NCI-H146 treated with DMSO at 0.1 percent for 48 hours (cell line): Measurements from ENCODE around the gene PSD4.

Experiments used
- DNase-seq: peaks from one replicate; lab custom pipeline; 2025; ENCODE audit not compliant: unreplicated experiment; lab: John Stamatoyannopoulos, UW

The PSD4 gene

GRCh38 chr2:113141451-113141850 lies 32.3 kb upstream of the PSD4 start:
- no peak for DNase-seq

DNA sequence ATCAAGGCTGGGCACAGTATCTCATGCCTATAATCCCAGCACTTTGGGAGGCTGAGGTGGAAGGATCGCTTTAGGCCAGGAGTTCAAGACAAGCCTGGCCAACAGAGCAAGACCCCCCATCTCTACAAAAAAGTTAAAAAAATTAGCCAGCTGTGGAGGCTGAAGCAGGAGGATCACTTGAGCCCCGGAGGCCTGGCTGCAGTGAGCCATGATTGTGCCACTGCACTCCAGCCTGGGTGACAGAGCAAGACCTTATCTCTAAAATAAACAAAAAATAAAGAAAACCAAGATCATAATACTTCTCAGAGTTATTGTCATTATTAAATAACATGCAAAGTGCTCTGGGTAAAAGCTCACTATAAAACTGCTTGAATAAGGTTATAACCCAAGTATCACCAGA lies 31.5 kb upstream of the PSD4 start:
- DNase-seq = no peak

- no peak for DNase-seq
Measured at GRCh38 chr2:113144259-113144658, 29.5 kb upstream of the PSD4 start.

DNA sequence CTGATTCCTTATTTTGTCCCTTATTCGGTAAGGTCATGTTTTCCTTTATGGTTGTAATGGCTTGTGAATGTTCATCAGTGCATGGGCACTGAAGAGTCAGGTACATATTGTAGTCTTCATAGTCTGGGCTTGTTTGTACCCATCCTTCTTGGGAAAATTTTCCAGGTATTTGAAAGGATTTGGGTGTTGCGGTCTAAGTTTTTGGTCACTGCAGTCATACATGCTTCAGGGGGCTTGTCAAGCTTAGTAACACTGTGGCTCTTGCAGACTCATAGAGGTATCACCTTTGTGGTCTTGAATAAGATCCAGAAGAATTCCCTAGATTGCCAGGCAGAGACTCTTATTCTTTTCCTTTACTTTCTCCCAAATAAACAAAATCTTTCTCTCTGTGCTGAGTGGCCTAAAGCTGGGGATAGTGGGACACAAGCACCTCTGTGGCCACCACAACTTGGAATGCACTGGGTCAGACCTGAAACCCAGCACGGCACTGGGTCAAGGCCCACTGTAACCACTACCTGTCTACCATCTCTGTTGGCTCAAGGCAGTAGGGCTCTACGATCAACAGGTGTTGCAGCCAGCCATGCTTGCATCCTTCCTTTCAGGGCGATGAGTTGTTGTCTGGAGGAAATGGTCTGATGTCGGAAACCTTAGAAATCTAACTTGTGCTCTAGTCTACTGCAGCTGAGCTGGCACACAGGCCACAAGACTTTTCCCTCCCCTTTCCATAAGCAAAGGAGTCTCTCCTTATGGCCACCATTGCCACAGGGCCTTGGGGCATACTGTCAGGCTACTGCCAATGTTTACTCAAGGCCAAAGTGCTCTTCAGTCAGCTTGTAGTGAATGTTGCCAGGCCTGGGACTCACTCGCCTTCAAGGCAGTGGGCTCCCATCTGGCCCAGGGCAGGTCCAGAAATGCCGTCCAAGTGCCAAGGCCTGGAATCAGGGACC lies 24.9 kb upstream of the PSD4 start:
- DNase-seq = no peak

DNA sequence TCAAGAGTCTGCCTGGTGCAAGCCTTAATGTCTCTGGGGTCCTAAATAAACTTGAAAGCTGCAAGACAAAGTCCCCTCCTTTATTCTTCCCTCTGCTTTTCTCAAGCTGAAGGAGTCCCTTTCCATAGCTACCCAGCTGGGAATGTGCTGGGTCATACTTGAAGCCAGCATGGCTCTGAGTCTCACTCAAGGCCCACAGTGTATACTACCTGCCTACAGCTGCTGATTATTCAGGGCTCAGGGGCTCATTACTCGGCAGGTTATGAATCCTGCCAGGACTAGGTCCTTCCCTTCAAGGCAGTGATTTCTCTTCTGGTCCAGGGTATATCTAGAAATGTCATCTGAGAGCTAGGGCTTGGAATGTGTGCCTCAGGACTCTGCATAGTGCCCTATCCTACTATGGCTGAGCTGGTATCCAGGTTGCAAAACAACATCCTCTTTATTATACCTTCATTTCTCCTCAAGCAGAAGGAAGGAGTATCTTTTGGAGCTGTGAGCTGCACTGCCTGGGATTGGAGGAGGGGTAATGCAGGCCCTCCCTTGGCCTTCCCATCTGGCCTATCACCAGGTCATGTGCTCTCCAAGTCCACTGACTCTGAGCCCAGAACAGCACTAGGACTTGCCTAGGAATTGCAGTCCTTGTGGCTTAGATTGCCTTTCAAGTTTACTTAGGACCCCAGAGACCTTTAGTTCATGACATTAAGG lies 24.1 kb upstream of the PSD4 start:
- no peak for DNase-seq

DNA sequence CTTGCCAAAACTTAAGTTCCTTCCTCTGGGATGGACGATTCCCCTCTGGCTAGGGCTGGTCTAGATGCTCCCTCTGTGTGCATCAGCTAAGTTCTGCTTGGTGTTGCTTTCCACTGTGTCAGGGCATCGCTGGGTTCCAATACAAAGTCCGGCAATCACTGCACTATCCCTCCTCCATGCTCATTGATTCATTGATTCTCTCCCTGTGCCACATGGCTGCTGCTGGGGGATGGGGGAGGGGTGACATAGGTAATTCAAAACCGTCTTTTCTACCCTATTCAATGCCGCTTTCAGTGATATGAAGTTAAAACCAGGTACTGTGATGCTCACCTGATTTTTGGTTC lies 23.5 kb upstream of the PSD4 start:
- no peak for DNase-seq

DNA sequence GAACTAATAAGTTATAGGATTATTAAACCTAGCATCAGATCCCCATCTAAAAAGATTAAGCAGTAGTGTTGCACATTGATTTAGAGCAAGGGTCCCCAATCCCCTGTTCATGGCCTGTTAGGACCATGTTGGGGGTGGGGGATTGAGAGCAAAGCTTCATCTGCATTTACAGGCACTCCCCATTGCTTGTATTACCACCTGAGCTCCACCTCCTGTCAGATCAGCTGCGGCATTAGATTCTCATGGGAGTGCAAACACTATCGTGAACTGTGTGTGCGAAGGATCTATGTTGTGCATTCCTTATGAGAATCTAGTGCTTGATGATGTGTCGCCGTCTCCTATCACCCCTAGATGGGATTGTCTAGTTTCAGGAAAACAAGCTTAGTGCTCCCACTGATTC lies 18.4 kb upstream of the PSD4 start:
- DNase-seq = no peak

DNA sequence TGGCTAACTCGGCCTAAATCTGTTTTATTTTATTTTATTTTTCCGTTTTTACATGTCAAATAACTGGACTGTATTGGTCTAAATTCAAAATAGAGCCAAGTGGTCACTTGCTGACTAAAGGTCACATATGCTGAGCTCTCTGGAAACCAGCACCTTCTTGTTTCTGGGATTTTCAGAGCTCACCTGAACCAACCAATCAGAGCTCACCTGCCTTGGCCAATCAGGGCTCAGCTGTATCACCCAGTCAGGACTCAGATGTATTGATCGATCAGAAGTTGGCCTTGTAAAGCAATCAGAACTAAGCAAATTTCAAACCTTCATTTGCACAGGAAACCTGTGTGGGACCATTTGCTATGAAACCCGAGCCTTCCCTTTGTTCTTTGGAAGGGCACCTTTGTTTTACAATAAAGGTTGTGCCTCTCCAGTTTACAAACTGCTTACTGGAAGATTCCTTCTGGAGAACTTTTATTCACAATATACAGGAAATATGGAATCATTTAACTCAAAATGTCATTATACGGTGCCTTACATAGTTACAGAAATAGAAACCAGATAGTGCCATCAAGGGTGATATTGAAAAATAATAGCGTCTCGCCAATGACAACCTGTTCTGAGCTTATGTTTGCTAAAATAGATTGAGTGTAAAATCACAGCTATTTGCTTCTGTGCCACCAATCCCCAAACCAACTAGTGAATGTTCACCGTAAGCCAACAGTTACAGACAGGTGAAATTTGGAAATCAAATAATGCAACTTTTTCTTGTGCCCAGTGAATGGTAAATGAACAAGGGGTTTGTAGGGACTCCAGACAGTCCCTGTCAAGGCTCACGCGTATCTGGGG lies 17.3 kb upstream of the PSD4 start:
- peak; percentile 39 for DNase-seq

GRCh38 chr2:113157118-113157896 lies 16.5 kb upstream of the PSD4 start:
- peak; percentile 12 for DNase-seq

DNA sequence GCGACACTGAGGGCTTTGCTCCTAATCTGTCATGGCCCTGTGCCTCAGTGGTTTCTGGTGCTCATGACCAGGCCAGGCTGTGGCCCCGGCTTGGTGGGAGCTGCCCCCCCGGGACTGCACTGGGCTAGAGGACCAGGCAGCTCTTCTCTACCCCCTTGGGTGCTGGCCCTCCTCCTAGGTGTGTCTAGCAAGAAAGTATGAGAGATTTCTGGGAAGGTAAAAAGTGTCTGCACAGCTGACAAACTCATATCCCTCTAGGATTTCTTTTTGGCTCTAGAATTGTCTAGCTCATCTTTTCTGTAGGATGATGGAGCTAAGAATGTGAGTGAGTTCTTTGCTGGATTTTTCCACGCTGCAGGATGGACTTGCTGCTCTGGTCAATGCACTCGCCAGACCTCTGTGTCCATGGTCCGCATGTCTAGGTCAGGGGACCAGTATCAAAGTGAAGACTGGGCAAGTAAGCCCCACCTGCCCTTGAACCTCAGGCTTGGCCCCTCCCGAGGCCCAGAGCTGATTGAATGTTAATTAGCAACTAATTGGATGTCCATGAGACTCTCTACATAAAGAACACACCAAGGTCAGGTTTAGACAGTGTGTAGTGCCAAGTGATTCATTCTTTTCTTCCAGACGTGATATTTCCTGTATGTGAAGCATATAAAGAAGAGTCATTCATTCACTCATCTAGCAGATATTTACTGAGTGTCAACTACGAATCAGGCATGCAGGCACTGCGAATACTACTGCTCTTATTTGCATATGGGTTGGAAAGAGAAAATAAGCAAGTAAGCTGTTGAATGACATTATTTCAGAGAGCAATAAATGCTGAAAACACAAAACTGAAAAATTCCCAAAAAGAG lies 15.6 kb upstream of the PSD4 start:
- no peak for DNase-seq

DNA sequence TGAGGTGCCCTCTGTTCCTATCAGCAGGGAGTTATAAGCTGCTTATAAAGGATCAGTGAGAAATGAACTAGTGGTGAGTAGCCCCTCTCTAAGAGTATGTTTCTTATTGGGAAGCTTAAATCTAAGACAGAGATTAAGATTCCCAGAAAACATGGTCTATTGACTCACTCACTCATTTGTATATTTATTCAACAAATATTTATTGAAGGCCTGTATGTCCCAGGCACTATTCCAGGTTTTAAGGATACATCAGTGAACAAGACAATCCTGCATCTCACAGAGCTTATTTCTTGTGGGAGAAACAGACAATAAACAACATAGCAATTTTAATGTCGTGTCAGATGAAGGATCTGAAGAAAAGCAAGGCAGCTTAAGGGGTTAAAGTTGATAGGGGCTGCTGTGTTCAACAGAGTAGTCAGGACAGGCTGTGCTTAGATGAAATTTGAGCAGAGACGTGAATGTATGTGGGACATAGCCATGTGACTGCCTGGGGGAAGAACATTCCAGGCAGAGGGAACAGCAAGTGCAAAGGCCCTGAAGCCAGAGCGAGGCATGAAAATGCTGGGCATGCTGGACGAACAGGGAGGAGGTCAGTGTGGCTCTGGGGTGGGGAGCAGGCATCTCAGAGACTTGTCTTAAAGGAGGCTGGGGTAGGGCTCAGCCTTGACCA lies 14.8 kb upstream of the PSD4 start:
- DNase-seq = no peak

GRCh38 chr2:113160248-113160647 lies 13.5 kb upstream of the PSD4 start:
- DNase-seq = no peak

- DNase-seq = no peak
Measured at GRCh38 chr2:113160962-113161361, 12.8 kb upstream of the PSD4 start.

DNA sequence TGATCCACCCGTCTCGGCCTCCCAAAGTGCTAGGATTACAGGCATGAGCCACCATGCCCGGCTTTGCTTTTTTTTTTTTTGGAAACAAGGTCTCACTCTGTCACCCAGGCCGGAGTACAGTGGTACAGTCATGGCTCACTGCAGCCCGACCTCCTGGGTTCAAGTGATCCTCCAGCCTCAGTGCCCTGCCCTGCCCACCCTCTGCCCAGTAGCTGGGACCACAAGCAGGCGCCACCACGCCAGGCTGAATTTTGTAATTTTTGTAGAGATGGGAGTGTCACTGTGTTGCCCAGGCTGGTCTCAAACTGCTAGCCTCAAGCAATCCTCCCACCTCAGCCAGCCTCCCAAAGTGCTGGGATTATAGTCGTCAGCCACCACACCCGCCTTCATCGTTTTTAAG lies 11.6 kb upstream of the PSD4 start:
- no peak for DNase-seq

- no peak for DNase-seq
Measured at GRCh38 chr2:113162869-113163268, 10.9 kb upstream of the PSD4 start.

DNA sequence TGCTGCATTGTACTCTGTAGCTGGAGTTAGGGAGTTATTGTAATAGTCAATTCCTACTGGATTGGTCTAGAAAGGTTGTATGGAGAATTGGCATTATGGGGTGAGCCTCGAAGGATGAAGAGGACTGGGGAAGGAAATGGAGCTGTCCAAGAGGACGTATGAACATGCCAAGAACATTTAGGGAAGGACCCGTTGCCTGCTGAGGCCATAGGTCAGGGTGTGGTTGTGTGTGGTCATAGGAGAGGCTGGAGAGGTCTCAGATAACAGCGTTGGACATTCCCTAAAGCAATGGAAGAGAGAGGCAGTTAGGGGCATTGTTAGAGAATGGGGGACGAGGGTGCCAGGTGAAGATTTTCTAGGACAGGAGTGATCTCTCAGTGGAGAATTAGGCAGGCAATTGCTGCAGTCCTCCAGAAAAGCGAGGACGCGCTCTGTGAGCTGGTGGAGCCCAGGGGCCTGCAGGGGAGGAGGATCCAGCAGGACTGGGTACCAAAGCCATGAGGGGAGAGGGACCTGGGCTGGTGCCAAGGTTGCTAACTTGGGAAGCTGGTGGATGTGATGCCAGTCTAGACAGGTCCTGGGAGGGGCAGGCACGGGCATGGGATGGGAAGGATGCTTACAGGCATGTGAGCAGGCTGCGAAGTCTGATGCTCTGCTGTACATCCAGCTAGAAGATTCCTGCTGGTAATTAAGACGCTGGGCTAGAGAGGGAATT lies 9.4 kb upstream of the PSD4 start:
- DNase-seq = no peak

- no peak for DNase-seq
Measured at GRCh38 chr2:113164930-113165585, 8.7 kb upstream of the PSD4 start.

DNA sequence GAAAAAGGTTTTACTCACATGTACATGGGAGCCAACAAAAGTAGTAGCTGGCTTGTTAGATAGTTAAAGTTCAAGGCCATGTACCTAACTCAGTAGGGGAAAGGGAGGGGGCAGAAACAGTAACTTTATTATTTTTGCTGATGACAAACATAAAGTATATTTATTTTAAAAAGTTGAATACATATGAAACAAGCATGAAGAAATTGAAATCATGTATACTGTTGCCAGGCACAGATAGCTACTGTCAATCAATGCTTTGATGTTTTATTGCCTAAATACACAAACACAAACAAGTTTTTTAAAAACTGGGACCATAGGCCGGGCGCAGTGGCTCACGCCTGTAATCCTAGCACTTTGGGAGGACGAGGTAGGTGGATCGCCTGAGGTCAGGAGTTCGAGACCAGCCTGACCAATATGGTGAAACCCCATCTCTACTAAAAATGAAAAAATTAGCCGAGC lies 7.6 kb upstream of the PSD4 start:
- no peak for DNase-seq
